ENCODE data around the gene ELOVL1.
"Not testable (repeated sequence)": the region's sequence is repeated elsewhere in the genome, so short reads cannot be mapped to it uniquely, and the experiment has no call there.

Gene ELOVL1

DNA sequence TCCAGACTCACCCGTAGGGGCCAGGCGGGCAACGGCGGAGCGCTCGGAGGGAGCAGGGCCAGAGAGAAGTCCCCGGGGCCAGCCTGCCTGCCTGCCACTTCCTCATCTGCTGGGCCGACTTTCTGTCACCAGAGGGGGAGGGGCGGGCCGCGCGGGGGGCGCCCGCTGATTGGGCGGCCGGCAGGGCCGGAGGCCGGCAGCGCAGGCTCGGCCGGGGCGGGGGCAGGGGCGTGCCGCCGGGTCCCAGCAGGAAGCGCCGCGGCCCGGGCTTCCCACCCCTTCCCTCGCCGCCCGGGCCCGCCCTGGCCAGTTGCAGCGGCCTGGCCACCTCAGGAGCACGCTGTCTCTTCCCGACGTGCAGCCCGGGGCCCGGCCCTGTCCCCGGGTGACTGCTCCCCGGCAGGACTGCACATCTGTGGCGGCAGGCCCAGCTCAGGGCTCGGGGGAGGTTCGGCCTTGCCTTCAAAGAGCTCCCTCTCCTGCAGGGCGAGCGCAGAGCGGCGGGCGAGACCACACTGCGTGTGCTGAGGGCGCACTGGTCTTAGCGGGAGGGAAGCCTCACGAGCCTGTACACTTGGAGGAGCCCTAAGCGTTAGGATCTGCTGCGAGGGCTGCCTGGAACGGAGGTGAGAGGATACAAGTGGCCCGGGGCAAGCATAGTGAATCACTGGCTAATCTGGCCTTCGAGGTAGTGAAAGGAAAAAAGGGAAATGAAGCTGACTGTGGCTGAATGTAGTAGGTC lies at the start of gene ELOVL1:
TSS of gene ELOVL1 (minus strand) at position 108 of the 742 bp plus-strand sequence. CDS start 2,402 bp downstream, outside the sequence.
- DNase-seq, result peak; percentile 87

DNA sequence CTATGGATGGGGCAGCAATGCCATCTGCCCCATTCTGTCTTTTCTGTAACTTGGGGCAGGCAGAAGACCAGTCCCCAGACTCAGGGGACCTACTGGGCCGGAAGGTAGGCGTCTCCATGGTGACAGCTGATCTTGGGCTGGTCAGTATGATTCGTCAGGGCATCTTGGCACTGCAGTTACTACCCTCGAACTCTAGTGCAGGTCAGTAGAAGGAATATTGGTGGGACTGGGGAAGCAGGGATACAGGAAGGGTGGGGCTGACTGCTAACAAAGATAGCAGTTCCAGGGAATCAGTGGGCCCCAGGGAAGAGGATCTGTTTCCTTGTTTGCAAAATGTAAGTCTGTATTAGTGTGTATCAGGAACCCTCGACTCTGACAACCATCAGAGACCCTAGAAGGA lies 48.1 kb upstream of the ELOVL1 start:
- no peak for DNase-seq

- DNase-seq, result peak; percentile 72
Observed at GRCh38 chr1:43414634-43415223, 46.9 kb upstream of the ELOVL1 start.

DNA sequence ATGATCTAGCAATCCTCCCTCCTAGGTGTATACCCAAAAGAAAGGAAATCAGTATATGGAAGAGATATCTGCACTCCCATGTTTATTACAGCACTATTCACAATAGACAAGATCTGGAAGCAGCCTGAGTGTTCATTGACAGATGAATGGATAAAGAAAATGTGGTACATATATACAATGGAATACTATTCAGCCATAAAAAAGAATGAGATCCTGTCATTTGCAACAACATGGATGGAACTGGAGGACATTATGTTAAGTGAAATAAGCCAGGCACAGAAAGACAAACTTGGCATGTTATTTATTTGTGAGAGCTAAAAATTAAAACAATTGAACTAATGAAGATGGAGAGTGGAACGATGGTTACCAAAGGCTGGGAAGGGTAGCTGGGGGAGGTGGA lies 45.6 kb upstream of the ELOVL1 start:
- DNase-seq, result not testable (repeated sequence)

- DNase-seq, result no peak
Observed at GRCh38 chr1:43410571-43410970, 42.8 kb upstream of the ELOVL1 start.

DNA sequence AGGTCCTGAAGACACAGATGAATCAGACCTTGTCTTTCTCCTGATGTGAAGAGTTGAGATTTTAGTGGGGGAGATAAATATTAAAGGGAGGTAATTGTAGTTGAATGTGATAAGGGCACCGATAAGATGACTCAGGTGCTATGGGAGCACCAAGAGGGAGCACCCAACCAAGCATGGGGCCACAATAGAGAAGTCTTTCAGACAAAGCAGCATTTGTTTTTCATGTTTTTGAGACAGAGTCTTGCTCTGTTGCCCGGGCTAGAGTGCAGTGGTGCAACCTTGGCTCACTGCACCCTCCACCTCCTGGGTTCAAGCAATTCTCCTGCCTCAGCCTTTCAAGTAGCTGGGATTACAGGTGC lies 38.0 kb upstream of the ELOVL1 start:
- DNase-seq, result no peak

- no peak for DNase-seq
Observed at GRCh38 chr1:43405219-43405875, 37.5 kb upstream of the ELOVL1 start.

DNA sequence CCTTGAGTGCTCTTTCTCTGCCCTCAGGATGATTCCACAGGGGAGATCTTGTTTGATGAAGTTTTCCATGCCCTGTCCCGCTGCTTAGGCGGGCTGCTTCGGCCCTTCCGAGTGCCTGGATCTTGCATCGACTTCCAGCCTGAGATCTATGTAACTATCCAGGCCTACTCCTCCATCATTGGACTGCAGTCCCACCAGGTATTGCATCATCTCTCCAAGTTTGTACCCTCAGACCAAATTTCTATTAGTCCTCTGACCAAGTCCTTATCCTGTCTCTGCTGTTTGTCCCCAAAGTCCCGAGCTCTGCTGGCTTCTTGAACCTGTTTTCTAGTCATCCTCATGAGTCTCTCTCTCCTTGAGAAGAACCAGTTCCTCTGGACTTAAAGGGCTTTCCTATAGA lies 36.5 kb upstream of the ELOVL1 start:
- no peak for DNase-seq

- no peak for DNase-seq
Observed at GRCh38 chr1:43402089-43402865, 34.5 kb upstream of the ELOVL1 start.

- not testable (repeated sequence) for DNase-seq
Observed at GRCh38 chr1:43400441-43400840, 32.6 kb upstream of the ELOVL1 start.

DNA sequence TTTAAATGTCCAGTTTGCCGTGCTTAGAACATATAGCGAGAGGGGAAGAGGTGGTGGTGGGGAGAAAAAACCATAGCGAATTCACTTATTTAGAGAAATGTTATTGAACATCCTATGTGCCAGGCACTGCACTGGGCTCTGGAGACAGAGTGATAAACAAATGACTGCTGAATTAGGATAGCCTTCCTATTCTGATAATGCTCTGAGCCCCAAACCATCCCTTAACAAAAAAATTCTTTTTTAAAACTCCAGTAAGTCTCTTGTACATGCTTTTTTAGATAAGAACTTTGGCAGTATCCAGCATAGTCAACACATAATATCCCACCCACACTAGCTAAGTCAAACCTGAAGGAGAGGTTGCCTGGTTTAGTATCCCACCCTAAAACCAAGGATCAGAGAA lies 30.4 kb upstream of the ELOVL1 start:
- DNase-seq, result no peak

- DNase-seq, result no peak
Observed at GRCh38 chr1:43396059-43396458, 28.2 kb upstream of the ELOVL1 start.

GRCh38 chr1:43395523-43395922 lies 27.7 kb upstream of the ELOVL1 start:
- DNase-seq, result no peak

GRCh38 chr1:43392702-43393101 lies 24.9 kb upstream of the ELOVL1 start:
- DNase-seq, result no peak

DNA sequence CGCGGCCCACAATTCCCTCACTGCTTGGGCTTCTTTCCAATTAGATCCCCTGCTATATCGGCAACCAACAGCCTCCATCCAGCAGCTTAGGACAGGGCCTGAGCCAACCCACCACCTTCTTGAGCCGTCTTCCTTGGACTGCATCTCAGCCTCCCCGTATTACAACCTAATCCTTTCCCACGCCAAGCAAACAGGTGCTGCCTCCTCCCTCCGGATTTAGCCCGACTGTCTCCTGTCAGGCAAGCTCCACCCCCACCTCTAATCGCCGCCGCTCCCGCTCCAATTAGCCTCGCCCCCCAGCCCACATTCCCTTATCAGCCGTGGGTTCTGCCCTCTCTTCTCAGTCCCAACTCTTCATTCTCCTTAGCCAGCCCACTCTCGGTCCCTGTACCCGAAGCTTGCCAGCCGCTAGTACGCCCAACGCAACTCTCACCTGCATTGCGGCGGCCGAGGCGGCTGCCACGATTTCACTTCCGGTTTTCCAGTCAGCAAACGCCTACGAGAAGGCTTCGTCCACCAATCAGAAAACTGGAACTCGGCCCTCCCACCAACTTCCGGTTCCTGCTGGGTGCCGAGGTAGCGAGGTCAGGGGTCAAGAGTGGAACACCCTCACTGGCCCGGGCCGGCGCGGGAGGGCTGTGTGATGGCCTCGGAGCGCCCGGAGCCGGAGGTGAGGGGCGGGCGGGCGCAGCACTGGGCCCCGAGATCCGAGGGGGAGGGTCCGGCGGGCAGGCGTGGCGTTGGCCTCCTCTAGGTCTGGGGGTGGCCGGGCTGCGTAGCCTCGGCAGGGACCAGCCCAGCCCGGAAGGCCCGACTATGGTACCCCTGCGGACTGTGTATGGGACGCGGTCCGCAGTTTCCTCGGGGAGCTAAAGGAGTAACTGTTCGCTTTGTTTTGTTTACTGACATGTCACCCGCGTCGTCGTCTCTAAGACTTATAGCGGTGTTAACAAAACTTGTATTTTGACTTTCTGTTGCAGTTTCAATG lies 21.8 kb upstream of the ELOVL1 start, which contains the start of the genes MED8 and SZT2:
TSS of gene MED8 (minus strand) at position 475 of the 988 bp plus-strand sequence. CDS start at position 439, 36 bp downstream.
TSS of gene SZT2 (plus strand) at position 574 of the 988 bp plus-strand sequence. CDS start at position 644, 70 bp downstream.
- DNase-seq, result peak; percentile 95

- no peak for DNase-seq
Observed at GRCh38 chr1:43388613-43389012, 20.8 kb upstream of the ELOVL1 start.

DNA sequence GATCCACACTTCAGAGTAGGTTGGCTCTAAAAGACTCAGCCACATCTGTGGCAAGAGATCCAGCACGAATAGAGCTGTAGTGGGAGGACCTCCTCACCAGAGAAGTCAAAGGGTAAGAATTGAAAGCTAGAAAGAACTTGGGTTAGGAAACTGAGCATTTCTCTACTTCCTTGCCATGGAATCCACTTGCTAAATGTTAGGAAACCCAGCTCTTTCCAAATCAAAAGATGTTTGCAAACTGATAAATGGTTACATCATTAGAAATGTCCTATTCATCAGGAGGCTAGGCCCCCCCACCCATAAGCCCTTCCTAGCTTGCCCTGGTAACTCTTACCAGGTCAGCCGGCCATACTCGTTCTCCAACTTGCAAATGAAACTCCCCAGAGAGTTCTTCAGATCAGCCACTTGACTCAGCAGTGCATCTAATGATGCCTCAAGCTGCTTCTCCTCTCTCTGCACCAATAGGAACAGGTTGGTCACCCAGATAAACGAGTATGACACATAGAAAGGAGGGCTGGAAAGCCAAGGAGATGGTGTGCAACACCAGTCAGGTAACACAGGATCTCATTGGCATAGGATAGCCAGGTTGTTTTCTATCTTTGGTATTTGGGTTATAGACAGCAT lies 20.3 kb upstream of the ELOVL1 start:
- DNase-seq, result no peak

- no peak for DNase-seq
Observed at GRCh38 chr1:43386676-43387075, 18.9 kb upstream of the ELOVL1 start.

- no peak for DNase-seq
Observed at GRCh38 chr1:43383449-43383848, 15.6 kb upstream of the ELOVL1 start.

DNA sequence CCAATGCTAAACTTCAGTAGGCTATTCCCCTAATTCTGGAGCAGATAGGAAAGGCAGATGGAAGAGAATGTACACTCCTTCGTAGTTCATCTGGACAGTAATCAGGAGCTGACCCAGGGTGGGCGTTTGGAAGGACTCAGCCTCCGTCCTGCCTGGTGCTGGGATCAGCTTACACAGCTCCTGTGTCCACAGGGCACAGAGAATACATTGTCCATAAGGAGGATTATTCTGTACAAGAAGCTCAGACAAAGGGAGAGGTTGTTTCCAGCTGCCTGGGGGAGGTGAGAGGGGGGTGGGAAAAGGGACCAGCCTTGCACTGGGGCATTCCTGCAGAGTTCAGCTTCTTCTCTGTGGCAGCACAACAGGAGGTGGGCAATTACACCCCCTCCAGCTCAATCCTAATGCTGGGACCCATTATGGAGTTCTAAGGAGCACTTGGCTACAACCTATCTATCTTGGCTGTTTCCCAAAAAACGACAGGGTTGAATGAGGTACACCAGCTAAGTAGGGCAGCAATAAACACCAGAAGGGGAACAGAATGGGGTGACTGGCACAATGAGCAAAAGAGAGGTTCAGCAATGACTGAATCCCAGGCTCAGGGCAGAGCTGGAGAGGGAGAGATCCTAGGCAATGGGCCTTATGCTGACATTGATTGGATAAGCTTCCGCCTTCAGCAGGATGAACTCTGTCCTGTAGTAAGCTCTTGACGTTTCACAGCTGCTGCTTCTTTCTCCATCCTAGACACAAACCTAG lies 14.4 kb upstream of the ELOVL1 start:
- no peak for DNase-seq

DNA sequence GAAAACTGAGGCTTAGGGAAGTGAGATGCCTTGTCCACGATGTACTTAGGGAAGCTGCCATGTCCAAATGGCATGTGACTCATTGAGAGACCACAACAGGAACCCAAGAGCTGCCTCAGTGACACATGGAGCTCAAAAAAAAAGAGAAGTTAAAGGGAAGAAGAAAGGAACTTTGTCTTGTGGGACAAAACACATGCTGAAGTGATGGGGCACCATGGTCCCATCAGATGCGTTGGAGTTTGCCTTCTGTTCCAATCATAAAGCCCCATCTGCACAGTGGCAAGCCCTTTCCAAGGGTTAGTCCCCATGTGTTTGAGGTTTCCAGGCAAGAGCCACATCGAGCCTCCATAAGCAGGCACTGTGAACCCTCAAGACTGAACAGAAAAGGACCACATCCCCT lies 13.8 kb upstream of the ELOVL1 start:
- DNase-seq, result no peak
